NCI-H1105 treated with DMSO at 0.1 percent for 48 hours (cell line): ENCODE data around the gene TPPP2.
"Not testable (repeated sequence)": the region's sequence is repeated elsewhere in the genome, so short reads cannot be mapped to it uniquely, and the experiment has no call there.

ENCODE experiments used
- DNase-seq: peaks from one replicate; lab custom pipeline; 2025; lab: John Stamatoyannopoulos, UW

TPPP2 gene

DNA sequence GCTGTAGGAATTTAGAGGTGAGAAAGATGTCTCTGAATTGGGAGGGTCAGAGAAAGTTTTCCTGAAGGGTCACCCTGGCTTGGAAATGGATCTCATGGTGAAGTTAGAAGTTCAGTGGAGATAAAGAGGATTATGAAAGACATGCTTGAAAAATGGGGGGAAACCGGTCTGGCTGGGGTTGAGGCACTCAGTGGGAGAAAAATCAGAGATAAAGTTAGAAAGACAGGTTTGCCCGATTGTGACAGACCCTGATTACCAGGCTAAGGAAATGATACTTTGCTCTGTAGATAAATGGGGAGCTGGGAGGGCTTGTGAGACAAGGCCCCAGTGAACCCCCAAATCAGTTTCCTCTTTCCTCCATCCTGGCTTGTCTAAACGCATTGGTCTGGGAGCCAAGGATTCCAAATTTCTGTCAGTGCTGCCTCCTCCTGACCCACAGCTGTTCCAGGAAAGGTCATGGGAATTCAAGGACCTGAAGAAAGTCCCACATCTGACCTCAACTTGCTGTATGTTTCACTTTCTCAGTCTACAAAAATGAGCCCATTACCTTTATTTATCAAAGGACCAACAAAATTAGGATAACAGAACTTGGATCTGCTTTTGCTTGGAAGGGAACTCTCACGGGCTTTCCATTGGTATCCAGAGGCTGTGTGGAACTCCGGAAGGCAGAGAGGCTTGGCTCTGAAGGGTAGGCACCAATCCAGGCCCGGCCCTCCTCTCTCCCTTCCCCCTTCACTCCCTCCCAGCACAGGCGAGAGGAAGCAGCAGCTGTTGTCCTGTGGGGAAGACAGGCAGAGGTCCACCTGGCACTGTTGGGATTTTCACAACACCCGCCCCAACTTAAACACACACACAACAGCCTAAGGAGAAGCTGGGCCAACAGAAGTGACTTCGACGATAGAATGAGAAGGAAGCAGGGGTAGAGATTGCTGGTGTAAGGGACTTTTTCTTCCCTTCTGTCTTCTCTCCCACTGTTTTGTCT, 8.7 kb downstream of the TPPP2 start:
- no peak for DNase-seq

DNA sequence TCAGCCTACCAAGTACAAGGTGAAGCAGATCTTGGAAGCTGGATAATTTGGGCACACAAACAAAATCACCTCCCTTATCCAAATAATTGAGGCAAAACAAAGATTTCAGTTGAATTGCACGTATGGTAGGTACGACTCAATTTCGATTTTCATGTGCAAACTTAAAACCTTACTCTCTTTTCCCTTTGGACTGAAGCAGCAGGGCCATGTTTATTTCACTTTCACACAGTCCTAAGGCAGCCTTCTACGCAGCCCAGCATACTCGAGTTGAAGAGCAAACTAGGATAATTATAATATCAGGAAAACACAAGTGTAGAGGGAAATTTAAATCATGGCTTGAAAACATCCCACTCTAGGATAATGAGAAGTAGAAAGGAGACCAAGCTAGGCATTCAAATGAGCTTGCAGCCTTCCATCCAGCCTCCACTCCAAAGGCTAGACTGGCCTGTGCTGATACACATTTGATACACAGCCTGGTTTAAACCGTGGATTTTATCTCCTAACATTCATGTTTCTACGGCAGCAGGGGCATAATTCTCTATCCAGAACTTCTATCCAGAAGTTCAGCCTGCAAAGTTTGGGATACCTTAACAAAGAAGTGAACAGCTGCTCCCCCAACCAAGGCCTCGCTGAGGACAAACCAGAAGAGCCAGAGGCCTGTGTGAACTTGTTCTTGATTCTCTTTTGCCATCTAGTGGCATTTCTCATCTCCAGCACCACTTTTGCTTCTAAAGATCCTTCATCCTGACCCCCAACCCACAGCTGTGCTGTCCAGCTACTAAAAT, 9.8 kb downstream of the TPPP2 start:
- DNase-seq, result peak; percentile 29

DNA sequence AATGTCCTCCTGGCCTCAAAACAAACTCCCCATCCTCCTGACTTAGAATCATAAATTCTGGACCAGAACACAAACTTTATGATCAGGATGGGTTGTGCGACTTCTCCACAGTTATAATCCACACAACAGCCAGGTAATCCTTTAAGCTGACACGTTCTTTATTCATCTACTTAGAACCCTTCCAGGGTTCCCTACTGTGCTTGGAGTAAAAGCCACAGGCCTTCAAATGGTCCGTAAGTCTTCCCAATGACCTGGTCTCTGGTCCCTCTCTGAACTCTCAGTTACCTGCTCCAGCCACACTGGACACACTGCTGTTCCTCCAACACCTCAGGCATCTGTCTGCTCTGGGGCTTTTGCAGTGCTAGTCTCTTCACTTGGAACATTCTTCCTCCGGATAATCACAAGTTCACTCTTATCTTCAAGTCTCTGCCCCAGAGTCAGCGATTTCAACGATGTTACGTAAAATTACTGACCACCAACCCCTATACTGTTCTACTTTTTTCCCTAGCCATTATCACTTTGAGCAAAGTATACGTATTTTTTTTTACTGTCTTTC, 10.4 kb downstream of the TPPP2 start:
- no peak for DNase-seq

DNA sequence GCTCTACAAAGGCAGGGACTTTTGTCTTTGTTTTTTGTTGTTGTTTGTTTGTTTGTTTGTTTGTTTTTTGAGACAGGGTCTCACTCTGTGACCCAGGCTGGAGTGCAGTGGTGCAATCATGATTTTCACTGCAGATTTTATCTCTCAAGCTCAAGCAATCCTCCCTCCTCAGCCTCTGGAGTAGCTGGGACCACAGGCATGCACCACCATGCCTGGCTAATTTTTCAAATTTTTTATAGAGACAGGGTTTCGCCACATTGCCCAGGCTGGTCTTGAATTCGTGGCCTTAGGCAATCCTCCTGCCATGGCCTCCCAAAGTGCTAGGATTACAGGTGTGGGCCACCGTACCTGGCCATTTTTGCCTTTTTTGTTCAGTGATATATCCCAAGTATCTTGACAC, 10.9 kb downstream of the TPPP2 start:
- not testable (repeated sequence) for DNase-seq

DNA sequence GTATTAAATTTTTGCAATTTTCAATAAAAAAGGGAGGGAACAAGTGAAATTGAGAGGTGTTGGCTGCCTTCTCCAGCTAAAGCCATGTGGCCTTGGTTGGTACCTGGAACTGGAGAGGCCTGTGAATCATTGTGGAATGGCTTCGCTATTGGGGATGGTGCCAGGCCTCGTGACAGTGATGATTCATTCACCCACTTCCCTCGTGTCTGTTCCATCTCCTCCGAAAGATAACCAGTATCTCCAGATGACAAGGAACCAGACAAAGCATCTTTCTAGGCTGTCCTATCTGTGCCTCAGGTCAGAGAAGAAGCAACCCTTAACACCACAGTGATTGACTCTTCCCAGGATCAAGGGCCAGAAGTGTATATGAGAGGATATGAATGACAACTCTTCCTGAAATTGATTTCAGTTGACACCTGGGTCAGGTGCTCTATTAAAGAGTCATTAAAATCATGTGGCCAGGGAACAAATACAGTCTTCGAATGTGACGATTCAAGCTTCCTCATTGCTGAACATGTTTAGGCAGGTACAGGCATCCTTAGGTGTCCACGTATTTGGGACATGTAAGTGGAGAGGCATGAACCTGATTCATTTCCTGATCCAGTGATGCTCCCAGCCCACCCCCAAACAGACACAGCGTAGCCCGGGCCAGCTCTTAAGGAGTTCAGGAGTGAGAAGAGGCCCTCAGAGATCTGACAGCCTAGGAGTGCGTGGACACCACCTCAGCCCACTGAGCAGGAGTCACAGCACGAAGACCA, 11.8 kb downstream of the TPPP2 start, which contains the start of gene RNASE7:
Gene RNASE7 (plus strand): TSS at position 687 of the 758 bp plus-strand sequence. CDS start 631 bp downstream, outside the sequence.
- no peak for DNase-seq

DNA sequence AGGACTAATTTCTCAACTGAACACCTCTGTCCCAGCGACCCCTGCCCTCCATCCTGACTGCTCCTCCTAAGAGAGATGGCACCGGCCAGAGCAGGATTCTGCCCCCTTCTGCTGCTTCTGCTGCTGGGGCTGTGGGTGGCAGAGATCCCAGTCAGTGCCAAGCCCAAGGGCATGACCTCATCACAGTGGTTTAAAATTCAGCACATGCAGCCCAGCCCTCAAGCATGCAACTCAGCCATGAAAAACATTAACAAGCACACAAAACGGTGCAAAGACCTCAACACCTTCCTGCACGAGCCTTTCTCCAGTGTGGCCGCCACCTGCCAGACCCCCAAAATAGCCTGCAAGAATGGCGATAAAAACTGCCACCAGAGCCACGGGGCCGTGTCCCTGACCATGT, 12.9 kb downstream of the TPPP2 start:
- DNase-seq, result no peak

DNA sequence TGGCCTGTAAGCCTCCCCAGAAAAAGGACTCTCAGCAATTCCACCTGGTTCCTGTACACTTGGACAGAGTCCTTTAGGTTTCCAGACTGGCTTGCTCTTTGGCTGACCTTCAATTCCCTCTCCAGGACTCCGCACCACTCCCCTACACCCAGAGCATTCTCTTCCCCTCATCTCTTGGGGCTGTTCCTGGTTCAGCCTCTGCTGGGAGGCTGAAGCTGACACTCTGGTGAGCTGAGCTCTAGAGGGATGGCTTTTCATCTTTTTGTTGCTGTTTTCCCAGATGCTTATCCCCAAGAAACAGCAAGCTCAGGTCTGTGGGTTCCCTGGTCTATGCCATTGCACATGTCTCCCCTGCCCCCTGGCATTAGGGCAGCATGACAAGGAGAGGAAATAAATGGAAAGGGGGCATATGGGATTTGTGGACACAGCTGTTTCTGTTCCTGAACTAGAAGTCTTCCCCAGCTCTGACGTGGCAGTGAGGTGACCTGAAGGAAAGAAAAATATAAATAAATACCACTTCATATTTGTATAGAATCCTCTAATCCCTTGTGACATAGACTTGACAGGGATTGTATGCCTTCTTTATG, 13.5 kb downstream of the TPPP2 start:
- no peak for DNase-seq

DNA sequence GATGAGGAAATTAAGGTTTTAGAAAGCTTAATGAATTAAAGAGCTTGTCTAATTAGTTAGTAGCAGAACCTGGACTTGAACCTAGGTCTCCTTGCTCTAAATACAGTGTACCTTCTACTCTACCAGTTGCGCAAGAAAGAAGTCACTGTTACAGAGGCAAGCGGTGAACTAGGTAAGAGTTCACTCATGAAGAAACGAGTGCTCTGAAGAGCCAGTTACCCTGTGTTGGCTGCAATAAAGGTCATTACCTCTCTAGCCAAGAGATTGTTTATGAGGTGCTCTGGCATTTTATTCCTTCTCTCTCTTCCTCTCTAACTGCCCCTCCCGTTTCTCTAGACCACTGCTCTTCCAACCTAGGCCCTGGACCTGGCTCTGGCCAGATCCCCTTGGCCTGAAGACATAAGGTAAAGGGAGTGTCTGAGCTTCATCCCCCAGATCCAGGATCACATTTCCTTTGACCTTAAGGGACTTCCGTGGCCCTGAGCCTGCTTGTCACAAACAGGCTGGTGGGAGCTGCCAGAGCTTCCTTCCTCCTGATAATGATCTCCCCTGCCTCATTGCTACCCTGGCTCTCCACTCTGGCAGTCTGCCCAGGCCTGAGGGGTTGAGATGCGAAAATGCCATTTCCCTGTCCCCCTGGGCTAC, 14.1 kb downstream of the TPPP2 start:
- peak; percentile 28 for DNase-seq

DNA sequence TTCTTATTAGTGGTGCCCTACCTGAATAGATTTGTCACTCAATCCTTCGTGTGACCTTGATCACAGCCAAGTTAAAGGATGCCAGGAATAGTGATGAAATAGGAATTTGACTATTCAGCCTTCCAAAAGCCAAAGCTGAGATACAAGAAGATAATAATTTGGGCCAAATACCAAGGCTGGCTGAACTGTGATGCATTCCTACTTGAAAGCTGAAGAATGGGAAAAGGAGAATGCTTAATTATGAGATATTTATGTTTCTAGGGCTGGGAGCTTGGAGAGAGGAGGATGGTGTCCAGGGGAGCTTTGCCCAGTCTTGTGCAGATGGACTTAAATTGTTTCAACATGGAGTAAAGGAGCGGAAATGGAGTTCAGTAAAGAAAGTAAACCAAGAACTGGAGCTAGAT, 17.4 kb downstream of the TPPP2 start:
- DNase-seq, result no peak

DNA sequence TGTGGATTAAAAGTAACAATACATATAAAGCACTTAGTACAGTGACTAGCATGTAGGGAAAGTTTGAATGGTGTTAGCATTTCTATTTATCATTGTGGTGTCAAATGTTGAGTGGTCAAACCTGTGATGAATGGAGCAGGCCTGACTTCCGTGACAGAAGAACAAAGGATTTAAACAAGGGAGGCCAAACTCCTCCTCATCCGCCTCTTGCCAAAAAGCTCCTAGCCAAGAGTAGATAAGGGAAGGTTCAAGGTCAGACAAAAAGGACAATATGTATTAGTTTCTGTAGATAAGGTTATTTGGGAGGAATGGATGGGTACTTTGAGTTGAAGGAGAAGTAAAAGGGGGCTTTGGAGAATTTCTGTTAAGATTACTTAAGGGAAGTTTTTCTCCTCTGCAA, 18.6 kb downstream of the TPPP2 start:
- DNase-seq, result no peak

DNA sequence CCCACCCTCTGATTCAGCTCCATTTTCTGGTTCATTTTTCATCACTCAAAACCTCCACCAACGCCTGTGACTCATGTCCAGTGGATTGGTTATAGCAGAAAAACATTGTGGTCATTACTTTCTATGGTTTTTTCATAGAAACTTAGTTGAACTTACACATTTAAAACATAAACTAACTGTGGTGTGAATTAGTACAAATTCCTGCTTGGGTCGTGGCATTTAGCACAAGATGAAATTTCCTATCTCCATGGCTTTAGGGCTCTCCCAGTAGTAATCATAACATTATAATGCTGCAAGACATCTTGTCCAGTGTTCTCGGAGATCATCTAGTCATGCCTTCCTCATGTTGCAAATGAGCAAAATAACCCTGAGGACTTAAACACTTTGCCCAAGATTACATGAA, 19.3 kb downstream of the TPPP2 start:
- no peak for DNase-seq

DNA sequence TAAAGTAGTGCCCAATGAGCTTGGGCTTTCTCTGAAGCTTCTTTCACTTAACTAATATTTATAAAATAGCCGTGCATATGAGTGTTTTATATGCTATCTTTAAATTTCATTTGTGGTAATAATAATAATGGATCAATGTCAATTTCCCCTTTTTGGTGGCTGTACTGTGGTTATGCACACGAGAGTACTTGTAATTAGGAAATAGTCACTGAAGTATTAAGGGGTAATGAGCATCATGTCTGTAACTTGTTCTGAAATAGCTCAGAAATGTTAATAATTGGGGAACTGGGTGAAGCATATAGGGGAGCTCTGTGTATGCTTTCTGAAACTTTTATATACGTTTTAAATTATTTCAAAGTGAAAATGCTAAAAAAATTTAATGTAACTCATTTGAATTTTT, 20.6 kb downstream of the TPPP2 start:
- DNase-seq, result no peak

DNA sequence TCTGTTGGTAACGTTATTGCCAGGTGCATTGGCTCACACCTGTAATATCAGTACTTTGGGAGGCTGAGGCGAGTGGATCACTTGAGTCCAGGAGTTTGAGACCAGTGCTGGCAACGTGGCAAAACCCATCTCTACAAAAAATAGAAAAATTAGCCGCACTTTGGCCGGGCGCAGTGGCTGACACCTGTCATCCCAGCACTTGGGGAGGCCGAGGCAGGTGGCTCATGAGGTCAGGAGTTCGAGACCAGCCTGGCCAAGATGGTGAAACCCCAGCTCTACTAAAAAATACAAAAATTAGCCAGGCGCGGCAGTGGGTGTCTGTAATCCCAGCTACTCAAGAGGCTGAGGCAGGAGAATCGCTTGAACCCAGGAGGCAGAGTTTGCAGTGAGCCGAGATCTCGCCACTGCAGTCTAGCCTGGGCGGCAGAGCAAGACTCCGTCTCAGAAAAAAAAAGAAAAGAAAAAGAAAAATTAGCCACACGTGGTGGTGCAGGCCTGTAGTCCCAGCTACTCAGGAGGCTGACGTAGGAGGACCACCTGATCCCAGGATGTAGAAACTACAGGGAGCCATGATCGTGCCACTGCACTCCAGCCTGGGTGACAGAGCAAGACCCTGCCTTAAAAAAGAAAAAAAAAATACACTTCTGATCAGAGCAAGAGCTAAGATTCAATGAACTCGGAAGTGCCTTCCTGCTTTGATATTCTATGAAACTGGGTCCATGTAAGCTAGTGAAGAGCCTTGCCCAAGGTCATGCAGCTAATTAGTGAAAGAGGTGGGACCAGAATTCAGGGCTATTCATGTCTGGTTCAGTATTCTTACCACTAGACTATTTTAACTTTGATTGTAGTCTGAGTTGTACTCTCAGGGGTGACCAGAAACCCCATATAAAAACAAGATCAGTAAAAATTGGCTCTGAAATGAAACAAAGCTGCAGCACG, 23.4 kb downstream of the TPPP2 start:
- DNase-seq, result no peak

DNA sequence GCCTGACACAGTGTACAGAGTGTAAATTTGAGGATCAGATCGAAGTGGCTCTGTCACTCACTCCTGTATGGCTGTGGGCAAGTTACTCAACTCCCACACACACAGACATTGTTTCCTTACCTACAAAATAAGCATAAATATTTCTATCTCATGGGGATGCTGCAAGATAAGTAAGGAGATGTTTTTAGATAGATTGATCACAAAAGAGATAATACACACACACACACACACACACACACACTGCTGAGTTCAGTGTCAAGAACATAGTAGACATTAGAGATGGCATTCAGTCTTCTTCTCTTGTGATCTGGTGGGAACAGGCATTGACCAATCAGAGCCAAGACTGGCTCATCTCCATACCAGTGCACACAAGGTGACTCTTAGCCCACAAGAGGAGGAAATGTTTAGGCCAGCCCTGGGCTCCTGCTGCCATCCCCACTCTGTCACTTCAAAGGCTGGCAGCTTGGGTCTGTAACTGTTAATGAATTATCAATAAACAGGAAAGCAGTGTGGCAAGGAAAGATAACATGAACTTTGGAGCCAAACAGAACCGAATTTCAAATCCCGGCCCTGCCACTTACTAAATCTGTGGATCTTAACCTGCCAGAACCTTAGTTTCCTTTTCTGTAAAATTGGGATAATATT, 24.2 kb downstream of the TPPP2 start:
- no peak for DNase-seq

DNA sequence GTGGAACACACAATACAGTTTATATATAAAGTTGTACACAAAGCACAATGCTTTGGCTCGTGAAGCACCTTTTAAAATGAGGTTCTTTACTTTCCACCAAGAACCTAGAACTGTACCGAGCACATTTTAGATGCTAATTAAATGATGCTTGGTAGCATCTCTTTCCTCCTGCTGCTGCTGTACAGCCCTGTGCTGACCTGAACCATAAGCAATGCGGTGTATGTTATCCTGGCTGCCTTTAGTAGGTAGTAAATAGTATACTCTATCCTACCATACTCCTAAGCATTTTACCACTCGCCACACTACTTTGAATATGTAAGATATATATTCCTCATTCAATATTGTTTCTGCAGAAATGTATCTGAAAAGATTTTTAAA, 24.7 kb downstream of the TPPP2 start:
- no peak for DNase-seq

DNA sequence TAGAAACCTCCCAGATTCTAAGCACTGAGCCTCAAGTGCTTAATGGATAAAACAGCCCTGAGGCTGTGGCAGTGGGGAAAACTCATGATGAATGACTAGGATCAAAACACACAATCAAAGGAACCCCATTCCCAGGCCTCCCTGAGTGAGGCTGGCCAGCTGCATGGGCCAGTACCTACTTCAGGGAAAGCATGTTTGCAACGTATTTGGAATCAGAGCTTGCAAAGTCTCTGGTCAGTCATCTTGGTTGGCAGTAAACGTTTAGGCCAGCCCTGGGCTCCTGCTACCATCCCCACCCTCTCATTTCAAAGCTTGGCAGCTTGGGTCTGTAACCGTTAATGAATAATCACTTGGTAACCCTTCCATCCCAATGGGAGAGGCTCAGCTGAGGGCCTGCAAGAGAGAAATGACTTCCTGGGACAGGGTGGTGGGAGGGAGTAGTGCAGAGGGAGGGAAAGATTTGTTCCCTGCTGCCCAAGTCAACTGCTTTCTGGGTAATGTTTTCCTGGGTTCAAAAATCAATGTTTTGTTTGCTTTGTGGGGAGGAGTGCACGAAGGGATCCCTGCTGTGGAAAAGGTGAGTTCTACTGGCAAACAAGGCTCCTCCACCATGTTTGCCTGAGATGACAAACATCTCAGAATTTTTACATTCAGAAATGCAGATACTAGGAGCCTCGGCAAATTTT, 25.6 kb downstream of the TPPP2 start:
- no peak for DNase-seq

DNA sequence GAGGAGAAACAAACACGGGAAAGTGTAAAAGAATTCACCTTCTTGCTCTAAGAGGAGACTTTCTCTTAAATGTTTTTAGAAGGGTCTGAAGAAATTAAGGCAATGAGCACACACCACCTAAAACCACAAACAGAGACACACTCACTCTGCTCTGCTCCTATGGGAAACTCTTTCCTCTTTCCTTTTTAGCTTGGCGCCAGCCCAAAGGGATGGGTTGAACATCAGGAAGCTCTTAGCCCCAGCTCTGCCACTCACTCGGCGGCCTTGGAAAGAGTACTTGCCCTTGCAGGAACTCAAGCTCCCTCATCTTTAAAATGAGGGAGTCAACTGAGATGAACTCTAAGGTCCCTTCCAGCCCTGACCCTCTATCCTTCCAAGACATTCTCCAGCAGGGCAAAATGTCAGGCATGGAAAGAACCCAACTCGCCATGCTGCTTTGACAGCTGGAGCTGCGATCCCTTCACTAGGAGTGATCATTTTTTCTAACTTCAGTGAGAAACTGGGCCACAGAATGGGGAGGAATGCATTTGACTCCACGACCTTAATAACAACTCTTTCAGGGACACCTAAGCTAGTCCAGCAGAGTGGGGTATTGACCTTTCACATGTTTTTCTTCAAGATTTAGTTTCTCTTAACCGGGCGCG, 26.6 kb downstream of the TPPP2 start:
- DNase-seq, result no peak
